Activated naive CD8-positive, alpha-beta T cell treated with anti-CD3 and anti-CD28 coated beads, Interleukin-2, amount 10 ng/mL, durations not matched to agents 7 days and 5 days (primary cell): ENCODE data around the gene APBA2. TPM values are rescaled to one million over a fixed set of nuclear protein-coding genes. Genes with fewer than 3 reads are reported as not detected.

ENCODE experiments used
- ATAC-seq: fragments of 150-1000 bp; cut with Tn5 transposase; one replicate; pipeline ENCODE4 v1.10.0; 2021; ENCODE audit warnings: low read depth, moderate library complexity
- POLR2A ChIA-PET: fragments of 350-600 bp; sonication (Branson Sonifier 250); formaldehyde crosslinking; loops from one replicate; lab custom pipeline; 2021; ENCODE audit warnings: antibody characterized with exemption; lab: Charles Lee
- DNase-seq: peaks from one replicate; pipeline ENCODE4 v3.0.0; 2021
- H3K27ac Mint-ChIP-seq: one replicate; pipeline ENCODE4 v1.8.0; 2022; ENCODE audit warnings: mild to moderate bottlenecking, mixed read lengths
- H3K27me3 Mint-ChIP-seq: one replicate; pipeline ENCODE4 v1.8.0; 2022; ENCODE audit warnings: mild to moderate bottlenecking, moderate library complexity, mixed read lengths
- H3K36me3 Mint-ChIP-seq: one replicate; pipeline ENCODE4 v1.8.0; 2021; ENCODE audit warnings: mild to moderate bottlenecking, mixed read lengths
- H3K4me1 Mint-ChIP-seq: one replicate; pipeline ENCODE4 v1.8.0; 2021; ENCODE audit warnings: mixed read lengths
- H3K4me3 Mint-ChIP-seq: one replicate; pipeline ENCODE4 v1.8.0; 2022; ENCODE audit warnings: mild to moderate bottlenecking, moderate library complexity, mixed read lengths
- H3K9me3 Mint-ChIP-seq: one replicate; pipeline ENCODE4 v1.8.0; 2021; ENCODE audit warnings: mixed read lengths
- total RNA-seq, 2 experiments: library from RNA; stranded (reverse); gene quantifications; one replicate each; pipeline ENCODE4 v1.2.3, GENCODE V29; 2021

APBA2 gene
- total RNA-seq, 2 experiments from 2014 or later, result 65.1 to 66.0 TPM

DNA sequence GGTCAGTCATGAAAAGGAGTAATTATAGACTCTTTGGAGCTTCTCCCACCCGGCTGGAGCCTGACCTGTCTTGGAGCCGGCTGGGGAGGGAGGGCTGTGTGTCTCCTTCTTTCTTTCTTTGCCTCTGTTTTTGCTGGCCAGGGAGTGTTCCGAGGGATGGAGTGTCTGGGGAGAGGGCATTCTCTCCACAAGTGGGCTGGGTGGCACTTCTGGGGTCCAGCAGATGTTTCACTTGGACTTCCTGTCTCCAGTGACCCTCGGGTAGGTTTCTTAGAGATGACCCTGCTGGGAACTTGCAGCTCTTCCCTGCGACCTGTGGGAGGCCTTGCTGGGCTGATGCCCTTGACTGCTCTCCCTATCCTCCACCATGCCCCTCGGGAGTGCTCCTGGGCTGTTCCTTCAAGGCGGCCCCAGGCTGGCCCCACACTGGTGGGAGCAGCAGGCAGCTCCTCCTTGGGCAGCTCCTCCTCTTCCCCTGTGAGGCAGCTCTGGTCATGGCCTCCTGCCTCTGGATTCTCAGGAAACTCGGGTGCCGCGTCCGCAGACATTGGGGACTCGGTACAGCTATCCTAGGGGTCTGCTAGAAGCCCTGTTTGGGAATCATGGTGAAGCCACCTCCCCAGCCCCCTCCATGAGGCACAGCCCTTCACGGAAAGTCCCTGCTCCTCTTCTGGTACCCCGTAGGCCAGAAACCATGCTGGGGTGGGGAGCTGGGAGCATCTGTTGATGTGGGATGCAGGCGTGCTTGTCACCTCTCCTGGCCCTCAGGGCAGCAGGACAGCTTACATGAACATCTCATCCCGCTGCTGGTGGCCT is 44.9 kb downstream of the APBA2 start:
- H3K36me3 Mint-ChIP-seq, result peaks cover 28% of the 10 kb centered on the region
- H3K4me3 Mint-ChIP-seq, result no peak overlapping the region
- DNase-seq (no peak), ATAC-seq (no peak)
- no peaks in the 10 kb centered on the region for H3K27me3 Mint-ChIP-seq
- H3K27ac Mint-ChIP-seq, result peak overlapping the region; percentile 65
- H3K9me3 Mint-ChIP-seq, result no peaks in the 10 kb centered on the region
- peaks cover 24% of the 10 kb centered on the region for H3K4me1 Mint-ChIP-seq
- POLR2A ChIA-PET, result no interaction called here

- no peaks in the 10 kb centered on the region for H3K9me3 Mint-ChIP-seq
- H3K36me3 Mint-ChIP-seq, result peaks cover 28% of the 10 kb centered on the region
- no peak for DNase-seq
- H3K4me1 Mint-ChIP-seq, result peaks cover 35% of the 10 kb centered on the region
- POLR2A ChIA-PET, result no interaction called here
- H3K27me3 Mint-ChIP-seq, result no peaks in the 10 kb centered on the region
- no peak overlapping the region for H3K4me3 Mint-ChIP-seq
- peak overlapping the region; percentile 40 for H3K27ac Mint-ChIP-seq
- ATAC-seq, result no peak
These were observed 46.1 kb downstream of the APBA2 start for GRCh38 chr15:28931828-28932227.

DNA sequence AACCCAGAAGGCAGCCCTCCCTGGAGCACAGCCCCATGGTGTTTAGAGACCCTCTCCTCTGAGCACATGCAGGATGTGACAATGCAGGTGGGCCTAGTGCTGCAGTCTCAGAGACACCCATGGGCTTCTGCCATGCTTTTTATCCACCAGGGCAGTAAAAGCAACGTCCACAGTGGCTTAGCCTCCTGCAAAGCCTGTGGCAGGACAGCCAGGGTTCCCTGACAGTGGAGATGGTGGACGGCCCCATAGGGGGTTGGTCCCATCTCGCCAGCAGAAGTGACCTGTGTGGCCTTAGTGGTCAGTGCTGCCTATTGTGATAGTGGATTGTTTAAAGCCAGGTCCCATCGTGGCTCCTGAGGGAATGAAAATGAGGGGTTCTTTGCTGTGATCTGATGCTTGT is 46.6 kb downstream of the APBA2 start:
- DNase-seq, result no peak
- POLR2A ChIA-PET, result no interaction called here
- Mint-ChIP-seq H3K4me3 (no peak overlapping the region), H3K27me3 (no peaks in the 10 kb centered on the region), H3K36me3 (peaks cover 23% of the 10 kb centered on the region), H3K9me3 (no peaks in the 10 kb centered on the region), H3K27ac (no peak overlapping the region), H3K4me1 (peaks cover 40% of the 10 kb centered on the region)
- ATAC-seq, result no peak

DNA sequence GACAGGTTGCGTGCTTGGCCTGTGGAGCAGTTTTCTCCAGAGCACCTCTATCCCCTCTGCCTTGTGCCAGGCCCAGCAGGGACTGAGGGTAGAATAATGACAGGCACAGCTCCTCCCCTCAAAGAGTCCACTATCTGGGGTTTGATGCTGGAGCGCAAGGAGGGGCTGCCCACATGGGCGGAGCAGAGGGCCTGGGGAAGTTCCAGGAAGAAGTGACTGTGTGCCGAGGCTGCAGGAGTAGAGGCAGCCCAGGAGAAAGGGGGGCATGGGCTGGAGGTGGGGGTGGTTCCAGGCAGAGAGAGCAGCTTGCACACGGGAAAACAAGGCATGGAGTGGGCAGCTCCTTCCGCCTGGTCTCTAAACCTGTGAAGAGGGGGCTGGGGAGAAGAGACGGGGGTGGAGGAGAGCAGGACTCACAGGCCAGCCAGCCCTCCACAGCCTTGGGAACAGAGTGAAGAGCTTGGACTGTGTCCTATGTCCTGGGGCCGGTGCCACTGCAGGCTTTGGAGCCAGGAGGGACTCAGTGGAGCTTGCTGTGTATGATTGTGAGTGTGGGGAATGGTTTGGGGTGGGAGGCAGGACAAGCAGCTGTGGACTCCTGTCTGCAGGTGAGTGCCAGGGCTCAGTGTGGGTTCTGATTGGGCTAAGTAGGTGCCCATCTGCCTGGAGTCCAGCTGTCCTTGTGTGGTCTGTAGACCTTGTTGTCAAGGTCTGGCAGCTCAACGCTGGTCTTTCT is 48.1 kb downstream of the APBA2 start:
- peaks cover 50% of the 10 kb centered on the region for H3K4me1 Mint-ChIP-seq

DNA sequence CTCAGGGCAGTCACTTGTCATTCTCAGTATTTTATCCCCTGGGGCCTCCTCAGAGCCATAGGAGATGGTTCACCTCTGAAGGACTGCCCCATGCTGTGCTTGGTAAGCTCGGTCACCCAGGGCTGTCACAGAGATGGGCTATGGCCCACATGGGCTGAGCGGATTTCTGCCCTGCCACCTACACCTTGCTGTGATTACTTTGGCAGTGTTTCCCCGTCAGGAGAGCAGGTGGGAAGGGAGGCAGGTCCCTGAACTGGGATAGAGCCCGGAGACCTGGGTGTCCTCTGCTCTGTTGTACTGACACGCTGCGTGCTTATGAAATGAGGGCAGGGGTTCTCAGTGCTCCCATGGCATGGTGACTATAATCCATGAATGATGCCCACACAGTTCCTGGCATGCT is 48.9 kb downstream of the APBA2 start:
- POLR2A ChIA-PET, result interaction anchor here (1.0 to 1.5 kb wide), 2 partner anchors 12 to 14 kb away, joined by 4 read pairs; no protein-coding TSS in a partner anchor
- no peak overlapping the region for H3K27ac Mint-ChIP-seq

More for the DNA sequence above, 48.1 kb downstream of the APBA2 start:
- POLR2A ChIA-PET, result interaction anchor here (1.5 kb wide), 1 partner anchor 13 kb away, joined by 4 read pairs; no protein-coding TSS in a partner anchor
- Mint-ChIP-seq H3K36me3 (peaks cover 22% of the 10 kb centered on the region), H3K9me3 (no peaks in the 10 kb centered on the region), H3K4me3 (peak overlapping the region; percentile 62), H3K27me3 (no peaks in the 10 kb centered on the region), H3K27ac (peak overlapping the region; percentile 59)
- DNase-seq, result no peak
- no peak for ATAC-seq

GRCh38 chr15:28935316-28935715 is 49.5 kb downstream of the APBA2 start:
- peaks cover 61% of the 10 kb centered on the region for H3K4me1 Mint-ChIP-seq
- H3K27ac Mint-ChIP-seq, result peak overlapping the region; percentile 85
- H3K9me3 Mint-ChIP-seq, result no peaks in the 10 kb centered on the region
- ATAC-seq, result peak; percentile 80
- H3K4me3 Mint-ChIP-seq, result peak overlapping the region; percentile 67
- POLR2A ChIA-PET, result interaction anchor here (1.0 to 1.5 kb wide), 3 partner anchors 13 to 40 kb away, joined by 4 to 6 read pairs (median 4); no protein-coding TSS in a partner anchor
- DNase-seq, result peak; percentile 77
- H3K27me3 Mint-ChIP-seq, result no peaks in the 10 kb centered on the region
- H3K36me3 Mint-ChIP-seq, result peaks cover 26% of the 10 kb centered on the region

More for the DNA sequence above, 48.9 kb downstream of the APBA2 start:
- Mint-ChIP-seq H3K27me3 (no peaks in the 10 kb centered on the region), H3K4me3 (no peak overlapping the region), H3K36me3 (peaks cover 25% of the 10 kb centered on the region), H3K4me1 (peaks cover 56% of the 10 kb centered on the region), H3K9me3 (no peaks in the 10 kb centered on the region)
- ATAC-seq (no peak), DNase-seq (peak; percentile 24)

DNA sequence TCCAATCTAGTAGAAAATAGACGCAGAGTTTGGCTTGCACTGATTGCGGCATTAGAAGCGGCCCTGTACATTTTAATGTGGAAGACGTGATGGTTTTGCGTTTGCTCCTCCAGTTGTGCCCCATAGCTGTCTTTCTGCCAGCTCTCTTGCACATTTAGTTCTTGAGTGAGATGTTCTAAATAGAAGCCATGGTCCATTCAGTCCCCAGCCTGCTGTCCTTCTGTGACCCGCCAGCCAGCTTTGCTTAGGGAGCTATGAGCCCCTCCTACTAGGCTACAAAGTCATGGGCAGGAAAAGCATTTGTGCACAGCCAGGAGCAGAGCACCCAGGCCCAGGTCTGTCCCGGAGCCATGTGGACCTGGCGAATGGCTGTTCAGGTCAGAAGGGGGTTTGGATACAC is 50.3 kb downstream of the APBA2 start:
- H3K27ac Mint-ChIP-seq, result peak overlapping the region; percentile 95
- no peaks in the 10 kb centered on the region for H3K27me3 Mint-ChIP-seq
- POLR2A ChIA-PET, result interaction anchor here (1.3 kb wide), 1 partner anchor 39 kb away, joined by 6 read pairs; no protein-coding TSS in a partner anchor
- H3K4me3 Mint-ChIP-seq, result peak overlapping the region; percentile 81
- no peak for ATAC-seq
- H3K4me1 Mint-ChIP-seq, result peaks cover 66% of the 10 kb centered on the region
- peaks cover 27% of the 10 kb centered on the region for H3K36me3 Mint-ChIP-seq
- DNase-seq, result peak; percentile 2
- H3K9me3 Mint-ChIP-seq, result no peaks in the 10 kb centered on the region

DNA sequence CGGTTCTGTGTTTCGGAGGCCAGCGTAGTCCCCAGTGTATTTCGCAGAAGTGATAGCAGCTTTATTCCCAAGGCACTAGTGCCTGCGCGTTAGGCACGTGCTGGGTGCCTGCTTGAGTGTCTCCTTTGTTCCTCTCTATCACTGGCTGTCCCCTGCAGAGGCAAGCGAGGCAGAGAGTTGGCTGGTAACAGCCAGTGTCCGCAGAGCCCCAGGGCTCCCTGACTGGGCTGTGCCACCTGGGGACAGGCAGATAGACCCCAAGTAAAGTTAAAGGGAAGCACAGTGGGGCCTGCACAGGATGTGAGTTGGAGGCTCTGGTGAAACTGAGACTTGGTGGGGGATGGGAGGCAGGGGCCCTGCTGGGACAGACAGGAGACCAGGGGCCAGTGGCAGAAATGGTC is 50.7 kb downstream of the APBA2 start:
- POLR2A ChIA-PET, result interaction anchor here (1.3 to 2.4 kb wide), 3 partner anchors 15 to 39 kb away, joined by 4 to 13 read pairs (median 6); no protein-coding TSS in a partner anchor

GRCh38 chr15:28937271-28937670 is 51.5 kb downstream of the APBA2 start:
- peaks cover 23% of the 10 kb centered on the region for H3K36me3 Mint-ChIP-seq
- H3K4me3 Mint-ChIP-seq, result peak overlapping the region; percentile 81
- H3K27ac Mint-ChIP-seq, result peak overlapping the region; percentile 95
- peaks cover 75% of the 10 kb centered on the region for H3K4me1 Mint-ChIP-seq
- H3K27me3 Mint-ChIP-seq, result no peaks in the 10 kb centered on the region
- ATAC-seq (no peak), DNase-seq (no peak)
- H3K9me3 Mint-ChIP-seq, result no peaks in the 10 kb centered on the region
- POLR2A ChIA-PET, result interaction anchor here (1.0 to 2.4 kb wide), 3 partner anchors 16 to 19 kb away, joined by 4 to 13 read pairs (median 4); no protein-coding TSS in a partner anchor

More for the DNA sequence above, 50.7 kb downstream of the APBA2 start:
- Mint-ChIP-seq H3K27me3 (no peaks in the 10 kb centered on the region), H3K4me3 (peak overlapping the region; percentile 81), H3K9me3 (no peaks in the 10 kb centered on the region), H3K27ac (peak overlapping the region; percentile 95), H3K36me3 (peaks cover 27% of the 10 kb centered on the region), H3K4me1 (peaks cover 69% of the 10 kb centered on the region)
- no peak for ATAC-seq
- no peak for DNase-seq

- ATAC-seq, result peak; percentile 76
- Mint-ChIP-seq H3K9me3 (no peaks in the 10 kb centered on the region), H3K36me3 (peaks cover 49% of the 10 kb centered on the region), H3K27me3 (no peaks in the 10 kb centered on the region), H3K4me1 (peaks cover 66% of the 10 kb centered on the region), H3K27ac (peak overlapping the region; percentile 86), H3K4me3 (peak overlapping the region; percentile 74)
- peak; percentile 63 for DNase-seq
- POLR2A ChIA-PET, result interaction anchor here (0.8 to 2.9 kb wide), 3 partner anchors 13 to 23 kb away, joined by 3 to 16 read pairs (median 3); no protein-coding TSS in a partner anchor
These were observed 56.3 kb downstream of the APBA2 start for GRCh38 chr15:28942046-28942445.

DNA sequence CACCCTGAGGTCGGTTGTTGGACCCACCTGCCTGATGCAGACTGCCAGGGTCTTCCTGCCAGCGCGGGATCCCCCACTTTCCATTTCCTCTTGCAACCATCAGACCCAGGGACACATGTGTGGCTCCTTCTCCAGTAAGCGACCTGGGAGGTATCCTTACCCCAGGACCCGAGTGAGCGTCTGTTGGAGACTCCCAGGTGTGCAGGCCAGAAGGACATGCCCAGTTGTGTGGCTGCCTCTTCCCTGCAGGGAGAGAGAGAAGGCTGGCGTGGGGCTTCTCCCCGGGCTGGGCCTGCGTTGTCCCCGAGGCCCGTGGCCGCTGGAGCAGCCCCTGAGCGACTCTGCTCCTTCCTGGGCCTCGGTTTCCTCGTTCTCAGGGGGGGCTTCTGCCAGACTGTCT is 56.8 kb downstream of the APBA2 start:
- Mint-ChIP-seq H3K9me3 (no peaks in the 10 kb centered on the region), H3K36me3 (peaks cover 49% of the 10 kb centered on the region), H3K4me3 (peak overlapping the region; percentile 74), H3K27ac (peak overlapping the region; percentile 86), H3K4me1 (peaks cover 66% of the 10 kb centered on the region), H3K27me3 (no peaks in the 10 kb centered on the region)
- DNase-seq, result peak; percentile 30
- no peak for ATAC-seq
- POLR2A ChIA-PET, result interaction anchor here (1.2 to 2.9 kb wide), 2 partner anchors 13 to 21 kb away, joined by 3 to 16 read pairs; no protein-coding TSS in a partner anchor

GRCh38 chr15:28943146-28943545 is 57.4 kb downstream of the APBA2 start:
- no peak for ATAC-seq
- Mint-ChIP-seq H3K27me3 (no peaks in the 10 kb centered on the region), H3K27ac (no peak overlapping the region), H3K4me3 (no peak overlapping the region), H3K36me3 (peaks cover 49% of the 10 kb centered on the region), H3K9me3 (no peaks in the 10 kb centered on the region), H3K4me1 (peaks cover 68% of the 10 kb centered on the region)
- POLR2A ChIA-PET, result interaction anchor here (2.9 kb wide), 1 partner anchor 12 kb away, joined by 16 read pairs; no protein-coding TSS in a partner anchor
- no peak for DNase-seq
